ENCODE measurements around the gene MYB. TPM values are rescaled to one million over a fixed set of nuclear protein-coding genes. Genes with fewer than 3 reads are reported as not detected.
"Not testable (repeated sequence)": the region's sequence is repeated elsewhere in the genome, so short reads cannot be mapped to it uniquely, and the experiment has no call there.

The MYB gene
- total RNA-seq, 4 donors from 2014 or later: 10.0 to 47.0 (median 14.7) TPM

- no peaks in the 10 kb centered on the region for H3K27me3 ChIP-seq
- H3K27ac ChIP-seq: no peak overlapping the region
- no peak for TF ChIP-seq POLR2A (IDR thresholded peaks at IDR 0.05)
- TF ChIP-seq CTCF (IDR thresholded peaks at IDR 0.05): no peak
- no peaks in the 10 kb centered on the region for H3K9me3 ChIP-seq
- no peaks in the 10 kb centered on the region for H3K36me3 ChIP-seq
- no peak overlapping the region for H3K4me3 ChIP-seq
- no peaks in the 10 kb centered on the region for H3K4me1 ChIP-seq
- DNase-seq: no peak
Observed at GRCh38 chr6:135244805-135245204, 63.7 kb downstream of the MYB start.

GRCh38 chr6:135246412-135247012, 65.4 kb downstream of the MYB start:
- H3K27ac ChIP-seq, DNase-seq, H3K9me3 ChIP-seq, H3K27me3 ChIP-seq, H3K4me1 ChIP-seq, H3K4me3 ChIP-seq, H3K36me3 ChIP-seq: not testable (repeated sequence)

GRCh38 chr6:135250234-135250633, 69.1 kb downstream of the MYB start:
- DNase-seq: no peak
- H3K4me3 ChIP-seq: no peak overlapping the region
- H3K27me3 ChIP-seq: no peaks in the 10 kb centered on the region
- no peaks in the 10 kb centered on the region for H3K9me3 ChIP-seq
- peak overlapping the region in 1 of 4 donors; percentile 53 for H3K27ac ChIP-seq
- peaks cover 0 to 4% (median 0%) of the 10 kb centered on the region in 4 donors for H3K4me1 ChIP-seq
- no peaks in the 10 kb centered on the region for H3K36me3 ChIP-seq
- TF ChIP-seq POLR2A (IDR thresholded peaks at IDR 0.05) (no peak), CTCF (IDR thresholded peaks at IDR 0.05) (no peak)

- DNase-seq: no peak
- no peaks in the 10 kb centered on the region for H3K36me3 ChIP-seq
- H3K4me3 ChIP-seq: no peak overlapping the region
- no peaks in the 10 kb centered on the region for H3K9me3 ChIP-seq
- no peaks in the 10 kb centered on the region for H3K27me3 ChIP-seq
- H3K4me1 ChIP-seq: peaks cover 0 to 4% (median 0%) of the 10 kb centered on the region in 4 donors
- H3K27ac ChIP-seq: peak overlapping the region in 2 of 4 donors; percentile 5 to 53
- TF ChIP-seq POLR2A (IDR thresholded peaks at IDR 0.05) (no peak), CTCF (IDR thresholded peaks at IDR 0.05) (no peak)
Observed at GRCh38 chr6:135250751-135251497, 69.8 kb downstream of the MYB start.

GRCh38 chr6:135251498-135252441, 70.7 kb downstream of the MYB start:
- no peaks in the 10 kb centered on the region for H3K27me3 ChIP-seq

More at GRCh38 chr6:135251498-135252441, 70.7 kb downstream of the MYB start:
- peak in 1 of 3 donors; percentile 51 for DNase-seq
- peaks cover 0 to 5% (median 0%) of the 10 kb centered on the region in 4 donors for H3K4me1 ChIP-seq
- H3K27ac ChIP-seq: peak overlapping the region in 2 of 4 donors; percentile 5 to 53
- H3K4me3 ChIP-seq: no peak overlapping the region
- H3K9me3 ChIP-seq: no peaks in the 10 kb centered on the region
- no peaks in the 10 kb centered on the region for H3K36me3 ChIP-seq
- TF ChIP-seq POLR2A (IDR thresholded peaks at IDR 0.05): no peak
- no peak for TF ChIP-seq CTCF (IDR thresholded peaks at IDR 0.05)

Data from Peyer's patch (tissue), 4 donors.